A549 (cell line): ENCODE data around the gene FBLN7. TPM values are rescaled to one million over a fixed set of nuclear protein-coding genes. Genes with fewer than 3 reads are reported as not detected.
A peak's percentile ranks its signal among the peaks of the same experiment; 100 is the strongest.

Source experiments
- ATAC-seq, 2 experiments: fragments of 200-7000 bp in 1 of 2; fragments of >200 bp in 1 of 2; cut with Nextera tagmentation in 1 of 2; cut with Tn5 transposase in 1 of 2; 3 replicates each; pipeline versions ENCODE4 v1.8.0 to v1.9.1; 2018 to 2020; ENCODE audit warnings: mild to moderate bottlenecking in 1 of 2, moderate library complexity in 1 of 2
- CTCF ChIA-PET: fragments of 300-600 bp; sonication (Branson Sonifier 250); formaldehyde crosslinking; extraction: SDS; loops from one replicate; lab custom pipeline; 2021; ENCODE audit warnings: antibody characterized with exemption, inconsistent platforms; lab: Yijun Ruan, JAX
- POLR2A ChIA-PET: fragments of 350-600 bp; formaldehyde crosslinking; extraction: SDS; loops from one replicate; lab custom pipeline; 2021; ENCODE audit warnings: antibody characterized with exemption, inconsistent platforms; lab: Yijun Ruan, JAX
- DNase-seq, 2 experiments: peaks; one replicate each; pipeline versions ENCODE4 v3.0.0 to v3.0.0-alpha.2; 2011 to 2016; ENCODE audit warnings: low read depth in 1 of 2, low spot score in 1 of 2
- FAIRE-seq: peaks from 2 replicates; lab custom pipeline; 2011; peaks lifted over from hg19 to GRCh38; lab: Jason Lieb, UNC
- H3K27ac ChIP-seq, 2 experiments: fragments of >200 bp; sonication (Bioruptor Twin); formaldehyde crosslinking; 3 replicates each; pipeline ENCODE4 v1.5.1; 2016 to 2017
- H3K4me1 ChIP-seq: fragments of >200 bp; sonication (Bioruptor Twin); formaldehyde crosslinking; 3 replicates; pipeline ENCODE4 v1.6.1; 2016
- H3K4me2 ChIP-seq: fragments of >200 bp; sonication (Bioruptor Twin); formaldehyde crosslinking; 3 replicates; pipeline ENCODE4 v1.6.1; 2016
- H3K4me3 ChIP-seq: fragments of >200 bp; sonication (Bioruptor Twin); formaldehyde crosslinking; 3 replicates; pipeline ENCODE4 v1.5.1; 2016
- H3K9me3 ChIP-seq: fragments of >200 bp; sonication (Bioruptor Twin); formaldehyde crosslinking; 3 replicates; pipeline ENCODE4 v1.6.1; 2016
- CBX2 ChIP-seq: fragments of 200-600 bp; sonication (generic); IDR thresholded peaks from 2 replicates; pipeline ENCODE4 v1.6.1; 2016; ENCODE audit warnings: low read depth, mild to moderate bottlenecking, borderline replicate concordance
- CEBPB ChIP-seq, 2 experiments: fragments of >200 bp in 1 of 2; sonication (Bioruptor Twin) in 1 of 2; formaldehyde crosslinking in 1 of 2; IDR thresholded peaks; 2 replicates each; pipeline ENCODE4 v1.6.1; 2012 to 2016
- CHD2 ChIP-seq: fragments of 150-350 bp; IDR thresholded peaks from 2 replicates; pipeline ENCODE4 v1.6.1; 2014; ENCODE audit warnings: low read length; ENCODE audit not compliant: partially characterized antibody
- CHD4 ChIP-seq: fragments of 200-600 bp; sonication (generic); IDR thresholded peaks from 2 replicates; pipeline ENCODE4 v1.6.1; 2016; ENCODE audit warnings: antibody characterized with exemption, mild to moderate bottlenecking, borderline replicate concordance
- ESRRA ChIP-seq: fragments of 150-350 bp; IDR thresholded peaks from 2 replicates; pipeline ENCODE4 v1.6.1; 2014; ENCODE audit warnings: mild to moderate bottlenecking, low read length, borderline replicate concordance
- FOSB ChIP-seq: fragments of 250-450 bp; sonication (Bioruptor Pico); IDR thresholded peaks from 2 replicates; pipeline ENCODE4 v1.5.0; 2020; ENCODE audit warnings: mild to moderate bottlenecking, moderate library complexity
- HOXB13 ChIP-seq: fragments of 250-450 bp; sonication (Bioruptor Pico); IDR thresholded peaks from 2 replicates; pipeline ENCODE4 v1.5.0; 2020; ENCODE audit warnings: low read depth, mild to moderate bottlenecking, moderate library complexity
- HOXB5 ChIP-seq: fragments of 250-450 bp; sonication (Bioruptor Pico); IDR thresholded peaks from 2 replicates; pipeline ENCODE4 v1.5.0; 2020; ENCODE audit warnings: mild to moderate bottlenecking, moderate library complexity
- MAFK ChIP-seq: fragments of 450-650 bp; IDR thresholded peaks from 2 replicates; pipeline ENCODE4 v1.6.1; 2014; ENCODE audit not compliant: partially characterized antibody
- MAZ ChIP-seq: fragments of 150-350 bp; IDR thresholded peaks from 2 replicates; pipeline ENCODE4 v1.6.1; 2014; ENCODE audit warnings: antibody characterized with exemption, low read depth, low read length, borderline replicate concordance
- NPAS2 ChIP-seq: fragments of 250-450 bp; sonication (Bioruptor Pico); IDR thresholded peaks from 2 replicates; pipeline ENCODE4 v1.8.0; 2022; ENCODE audit warnings: mild to moderate bottlenecking, moderate library complexity, borderline replicate concordance
- NR3C1 ChIP-seq: fragments of >200 bp; sonication (Bioruptor Twin); formaldehyde crosslinking; IDR thresholded peaks from 3 replicates; pipeline ENCODE4 v1.6.1; 2017
- POLR2AphosphoS2 ChIP-seq: conservative IDR thresholded peaks from 2 replicates; pipeline ENCODE4 v1.6.1; 2012; ENCODE audit warnings: low read length, improper control_type of control experiment, inconsistent platforms
- REST ChIP-seq: fragments of 200-600 bp; sonication (generic); IDR thresholded peaks from 2 replicates; pipeline ENCODE4 v1.6.1; 2016; ENCODE audit warnings: antibody characterized with exemption, mild to moderate bottlenecking, moderate library complexity
- RNF2 ChIP-seq: fragments of 200-600 bp; sonication (generic); IDR thresholded peaks from 2 replicates; pipeline ENCODE4 v1.6.1; 2016; ENCODE audit warnings: low read depth, mild to moderate bottlenecking, antibody characterized with exemption, moderate library complexity, borderline replicate concordance
- SMC3 ChIP-seq: fragments of >200 bp; sonication (Bioruptor Twin); formaldehyde crosslinking; IDR thresholded peaks from 3 replicates; pipeline ENCODE4 v1.6.1; 2018; ENCODE audit warnings: inconsistent platforms
- TFCP2L1 ChIP-seq: fragments of 250-450 bp; sonication (Bioruptor Pico); IDR thresholded peaks from 2 replicates; pipeline ENCODE4 v1.5.0; 2021; ENCODE audit warnings: mild to moderate bottlenecking
- USF2 ChIP-seq: fragments of 450-650 bp; IDR thresholded peaks from 2 replicates; pipeline ENCODE4 v1.6.1; 2014; ENCODE audit warnings: antibody characterized with exemption
- ZSCAN20 ChIP-seq: fragments of 250-450 bp; sonication (Bioruptor Pico); IDR thresholded peaks from 2 replicates; pipeline ENCODE4 v1.8.0; 2022; ENCODE audit warnings: mild to moderate bottlenecking, moderate library complexity
- WGBS: methylation state at CpG from one replicate; pipeline ENCODE4 v1.1.6; 2017; ENCODE audit errors: missing lambda C conversion rate; 5-methylcytosine and 5-hydroxymethylcytosine counted together
- polyA plus RNA-seq, 4 experiments: library from polyadenylated mRNA; depleted of rRNA in 3 of 4; stranded (reverse); fragments of >200 nt; fragmentation: RNase III in 1 of 4; extraction: RNeasy Plus Mini Kit Qiagen cat#74134 plus additional on column Dnase treatment in 1 of 4; gene quantifications; 2 replicates in 3 of 4; 3 replicates in 1 of 4; pipeline ENCODE4 v1.2.3, GENCODE V29; 2011 to 2017
- TF ChIP-seq, protein P1 (sequence below): IDR thresholded peaks from 2 replicates; pipeline ENCODE4 v1.6.1; 2012; ENCODE audit warnings: low read depth, borderline replicate concordance

FBLN7 gene
- polyA plus RNA-seq, 2 of the 4 experiments (the other 2 are of a cell fraction) = 0.47 to 0.63 TPM

DNA sequence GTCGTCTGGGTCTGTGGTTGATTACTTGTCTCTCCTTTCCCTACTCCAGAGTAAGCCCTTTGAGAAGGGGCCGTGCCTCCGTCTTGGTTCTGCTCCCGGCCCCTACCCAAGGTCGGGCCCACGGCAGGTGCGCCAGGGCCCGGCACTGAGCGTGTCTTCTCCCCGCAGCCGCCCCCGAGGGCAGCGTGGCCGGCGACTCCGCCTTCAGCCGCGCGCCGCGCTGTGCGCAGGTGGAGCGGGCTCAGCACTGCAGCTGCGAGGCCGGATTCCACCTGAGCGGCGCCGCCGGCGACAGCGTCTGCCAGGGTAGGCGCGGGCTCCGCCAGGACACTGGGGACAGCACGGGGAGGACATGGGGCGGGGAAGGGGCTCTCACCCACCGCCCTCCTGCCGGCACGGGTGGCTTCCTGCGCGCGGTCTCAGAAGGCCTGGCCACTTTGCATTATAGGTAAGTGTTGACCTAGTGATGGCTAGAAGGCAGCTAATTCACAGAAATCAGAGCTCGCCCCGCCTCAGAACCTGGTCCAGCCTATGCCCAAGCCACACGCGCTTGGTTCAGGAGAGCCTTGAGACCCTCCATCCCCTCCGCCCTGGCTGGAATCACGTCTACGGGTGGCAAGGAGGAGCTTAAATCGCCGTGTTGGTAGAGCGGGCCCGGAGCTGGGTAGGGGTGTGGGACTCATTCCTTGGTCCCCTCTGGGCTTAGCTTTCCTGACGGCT, 43.5 kb downstream of the FBLN7 start:
- H3K9me3 ChIP-seq = no peaks in the 10 kb centered on the region
- CTCF ChIA-PET = no interaction called here
- H3K27ac ChIP-seq = no peak overlapping the region
- no peak overlapping the region for H3K4me2 ChIP-seq
- ATAC-seq = peak in 1 of 2 experiments; percentile 34; a peak in 3 of 6 replicates
- POLR2A ChIA-PET = no interaction called here
- no peaks in the 10 kb centered on the region for H3K4me1 ChIP-seq
- no peak for TF ChIP-seq NPAS2 (CRISPR knock-in tag)
- TF ChIP-seq FOSB (CRISPR knock-in tag) = no peak
- no peak for DNase-seq
- FAIRE-seq = no peak
- no peak overlapping the region for H3K4me3 ChIP-seq
- 88% methylated on average over 23 of the region's 54 CpGs for WGBS

GRCh38 chr2:112182581-112183034, 44.4 kb downstream of the FBLN7 start:
- H3K4me3 ChIP-seq = no peak overlapping the region
- 81% methylated on average over 12 of the region's 17 CpGs for WGBS
- FAIRE-seq (no peak), DNase-seq (no peak), ATAC-seq (no peak; a peak in 1 of 6 replicates)
- POLR2A ChIA-PET = no interaction called here
- H3K4me2 ChIP-seq = no peak overlapping the region
- no peak for TF ChIP-seq HOXB13 (CRISPR knock-in tag)
- no peak for TF ChIP-seq POLR2AphosphoS2
- TF ChIP-seq FOSB (CRISPR knock-in tag) = no peak
- TF ChIP-seq TFCP2L1 (CRISPR knock-in tag) = no peak
- no peak for TF ChIP-seq ZSCAN20
- TF ChIP-seq USF2 = no peak
- TF ChIP-seq MAZ = no peak
- TF ChIP-seq REST = no peak
- no peaks in the 10 kb centered on the region for H3K9me3 ChIP-seq
- H3K4me1 ChIP-seq = no peaks in the 10 kb centered on the region
- CTCF ChIA-PET = no interaction called here
- no peak overlapping the region for H3K27ac ChIP-seq

DNA sequence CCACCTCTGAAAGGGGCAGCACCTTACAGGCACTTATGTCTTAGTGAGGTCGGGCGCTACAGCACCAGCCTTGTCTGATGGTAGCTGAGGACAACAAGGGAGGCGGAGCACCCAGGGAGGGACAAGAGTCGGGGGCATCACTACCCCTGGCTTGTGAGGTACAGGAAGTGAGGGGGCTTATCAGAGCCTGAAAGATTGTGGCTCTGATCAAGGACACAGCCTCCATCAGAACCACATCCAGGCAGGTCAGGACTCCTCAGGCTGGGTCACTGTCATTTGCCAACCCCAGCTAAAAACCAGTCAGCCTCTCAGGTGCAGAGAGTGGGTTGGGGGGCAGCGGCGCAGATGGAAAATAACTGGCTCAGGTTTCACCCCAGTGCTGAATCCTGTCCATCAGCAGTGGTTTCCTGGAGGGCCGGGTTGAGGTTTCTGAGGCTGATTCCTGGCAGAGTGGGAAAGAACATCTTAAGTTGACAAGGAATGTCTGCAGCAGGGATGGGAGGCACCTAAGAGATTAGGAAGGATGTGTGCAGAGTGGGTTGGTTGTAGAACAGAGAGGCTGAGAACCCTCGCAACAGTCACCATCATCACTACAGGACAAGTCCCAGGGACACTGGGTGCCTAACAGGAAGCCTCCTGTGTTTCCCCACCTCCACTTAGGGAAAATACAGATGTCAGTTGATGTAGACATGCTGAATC, 45.3 kb downstream of the FBLN7 start:
- no peak for ATAC-seq
- CTCF ChIA-PET = interaction anchor here (1.1 kb wide), 1 partner anchor 46 kb away, joined by 3 read pairs; no protein-coding TSS in a partner anchor

More for the DNA sequence above, 45.3 kb downstream of the FBLN7 start:
- Histone ChIP-seq H3K4me2 (no peak overlapping the region), H3K27ac (no peak overlapping the region), H3K9me3 (no peaks in the 10 kb centered on the region), H3K4me3 (no peak overlapping the region), H3K4me1 (no peaks in the 10 kb centered on the region)
- POLR2A ChIA-PET = no interaction called here
- WGBS = 67% methylated on average over 8 of the region's 8 CpGs
- TF ChIP-seq CHD4 = no peak
- TF ChIP-seq ESRRA = no peak
- TF ChIP-seq SMC3 = no peak
- no peak for TF ChIP-seq HOXB13 (CRISPR knock-in tag)
- no peak for TF ChIP-seq CEBPB (IDR thresholded peaks at IDR 0.05)
- no peak for TF ChIP-seq MAFK
- no peak for TF ChIP-seq HOXB5
- TF ChIP-seq, protein P1, sequence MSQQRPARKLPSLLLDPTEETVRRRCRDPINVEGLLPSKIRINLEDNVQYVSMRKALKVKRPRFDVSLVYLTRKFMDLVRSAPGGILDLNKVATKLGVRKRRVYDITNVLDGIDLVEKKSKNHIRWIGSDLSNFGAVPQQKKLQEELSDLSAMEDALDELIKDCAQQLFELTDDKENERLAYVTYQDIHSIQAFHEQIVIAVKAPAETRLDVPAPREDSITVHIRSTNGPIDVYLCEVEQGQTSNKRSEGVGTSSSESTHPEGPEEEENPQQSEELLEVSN = no peak
- no peak for TF ChIP-seq RNF2
- no peak for TF ChIP-seq NR3C1
- no peak for TF ChIP-seq CBX2
- TF ChIP-seq CHD2 = no peak
- no peak for DNase-seq
- no peak for FAIRE-seq
